ENCODE measurements around the gene LRRTM3.

LRRTM3 gene

GRCh38 chr10:66925896-66926715 lies at the start of gene LRRTM3:
LRRTM3 (plus strand) TSS chr10:66926036.
- no peaks in the 10 kb centered on the region for H3K36me3 ChIP-seq (replicated peaks; ENCODE audit: insufficient read depth, low read length)
- no peaks in the 10 kb centered on the region for H3K27me3 ChIP-seq (replicated peaks; ENCODE audit: insufficient read depth, low read length)
- no peaks in the 10 kb centered on the region for H3K4me1 ChIP-seq (ENCODE audit: low read length)
- no peaks in the 10 kb centered on the region for H3K9me2 ChIP-seq (replicated peaks; ENCODE audit: insufficient read depth, low read length)
- no peaks in the 10 kb centered on the region for H3K79me2 ChIP-seq (ENCODE audit: low read length)
- no peak within 1 kb of the TSS for H3K27ac ChIP-seq (ENCODE audit: low read length)
- H4K20me1 ChIP-seq (ENCODE audit: insufficient read depth, low read length) = no peaks in the 10 kb centered on the region
- H3K4me3 ChIP-seq (ENCODE audit: low read length) = no peak within 1 kb of the TSS
- peak within 1 kb of the TSS; percentile 40; the same call in 1 of the 2 replicates for H3K4me2 ChIP-seq (ENCODE audit: low read depth, low read length)
- no peak within 1 kb of the TSS for H3K9ac ChIP-seq (ENCODE audit: low read length)
- peak; percentile 74 for TF ChIP-seq CTCF (IDR thresholded peaks at IDR 0.05; ENCODE audit: low read length)
- no peak for TF ChIP-seq EZH2 (optimal IDR thresholded peaks at IDR 0.05; ENCODE audit: low read depth, low read length)
- DNase-seq = peak; percentile 83
- no peaks in the 10 kb centered on the region for H3K9me3 ChIP-seq (replicated peaks; ENCODE audit: insufficient read depth, low read length)
- H3F3A ChIP-seq (ENCODE audit: insufficient read depth, low read length) = no peaks in the 10 kb centered on the region
- no peak within 1 kb of the TSS for H2AFZ ChIP-seq (ENCODE audit: low read length)

GRCh38 chr10:66877361-66877760 lies 48.5 kb upstream of the LRRTM3 start:
- Histone ChIP-seq H2AFZ (ENCODE audit: low read length) (no peak overlapping the region), H3K9me2 (replicated peaks; ENCODE audit: insufficient read depth, low read length) (no peaks in the 10 kb centered on the region), H3K79me2 (ENCODE audit: low read length) (no peaks in the 10 kb centered on the region), H3K4me2 (ENCODE audit: low read depth, low read length) (no peak overlapping the region), H3K9me3 (replicated peaks; ENCODE audit: insufficient read depth, low read length) (no peaks in the 10 kb centered on the region), H3K36me3 (replicated peaks; ENCODE audit: insufficient read depth, low read length) (no peaks in the 10 kb centered on the region), H3K4me3 (ENCODE audit: low read length) (no peak overlapping the region), H3K27me3 (replicated peaks; ENCODE audit: insufficient read depth, low read length) (no peaks in the 10 kb centered on the region), H3K27ac (ENCODE audit: low read length) (no peak overlapping the region), H3F3A (ENCODE audit: insufficient read depth, low read length) (no peaks in the 10 kb centered on the region), H3K4me1 (ENCODE audit: low read length) (no peaks in the 10 kb centered on the region), H4K20me1 (ENCODE audit: insufficient read depth, low read length) (no peaks in the 10 kb centered on the region), H3K9ac (ENCODE audit: low read length) (no peak overlapping the region)
- no peak for DNase-seq
- TF ChIP-seq EZH2 (optimal IDR thresholded peaks at IDR 0.05; ENCODE audit: low read depth, low read length) (no peak), CTCF (IDR thresholded peaks at IDR 0.05; ENCODE audit: low read length) (no peak), EZH2phosphoT487 (IDR thresholded peaks at IDR 0.05; ENCODE audit: low read length) (no peak)

GRCh38 chr10:66880292-66880691 lies 45.5 kb upstream of the LRRTM3 start:
- TF ChIP-seq CTCF (IDR thresholded peaks at IDR 0.05; ENCODE audit: low read length) = no peak
- TF ChIP-seq EZH2 (optimal IDR thresholded peaks at IDR 0.05; ENCODE audit: low read depth, low read length) = no peak
- TF ChIP-seq EZH2phosphoT487 (IDR thresholded peaks at IDR 0.05; ENCODE audit: low read length) = no peak
- Histone ChIP-seq H4K20me1 (ENCODE audit: insufficient read depth, low read length) (no peaks in the 10 kb centered on the region), H3K27ac (ENCODE audit: low read length) (no peak overlapping the region), H3K4me1 (ENCODE audit: low read length) (no peaks in the 10 kb centered on the region), H2AFZ (ENCODE audit: low read length) (no peak overlapping the region), H3K4me2 (ENCODE audit: low read depth, low read length) (no peak overlapping the region), H3K9me2 (replicated peaks; ENCODE audit: insufficient read depth, low read length) (no peaks in the 10 kb centered on the region), H3K9me3 (replicated peaks; ENCODE audit: insufficient read depth, low read length) (no peaks in the 10 kb centered on the region), H3K9ac (ENCODE audit: low read length) (no peak overlapping the region), H3K79me2 (ENCODE audit: low read length) (no peaks in the 10 kb centered on the region), H3F3A (ENCODE audit: insufficient read depth, low read length) (no peaks in the 10 kb centered on the region), H3K36me3 (replicated peaks; ENCODE audit: insufficient read depth, low read length) (no peaks in the 10 kb centered on the region), H3K4me3 (ENCODE audit: low read length) (no peak overlapping the region), H3K27me3 (replicated peaks; ENCODE audit: insufficient read depth, low read length) (no peaks in the 10 kb centered on the region)
- DNase-seq = no peak

Measured in MM.1S (cell line).